Measurements from ENCODE around the gene POMGNT2. TPM values are rescaled to one million over a fixed set of nuclear protein-coding genes. Genes with fewer than 3 reads are reported as not detected.

POMGNT2 gene
- total and polyA plus RNA-seq, 2 of the 8 experiments (the other 6 are each of a cell fraction or from before 2014, with no cell fraction given), result 13.6 to 35.7 TPM

DNA sequence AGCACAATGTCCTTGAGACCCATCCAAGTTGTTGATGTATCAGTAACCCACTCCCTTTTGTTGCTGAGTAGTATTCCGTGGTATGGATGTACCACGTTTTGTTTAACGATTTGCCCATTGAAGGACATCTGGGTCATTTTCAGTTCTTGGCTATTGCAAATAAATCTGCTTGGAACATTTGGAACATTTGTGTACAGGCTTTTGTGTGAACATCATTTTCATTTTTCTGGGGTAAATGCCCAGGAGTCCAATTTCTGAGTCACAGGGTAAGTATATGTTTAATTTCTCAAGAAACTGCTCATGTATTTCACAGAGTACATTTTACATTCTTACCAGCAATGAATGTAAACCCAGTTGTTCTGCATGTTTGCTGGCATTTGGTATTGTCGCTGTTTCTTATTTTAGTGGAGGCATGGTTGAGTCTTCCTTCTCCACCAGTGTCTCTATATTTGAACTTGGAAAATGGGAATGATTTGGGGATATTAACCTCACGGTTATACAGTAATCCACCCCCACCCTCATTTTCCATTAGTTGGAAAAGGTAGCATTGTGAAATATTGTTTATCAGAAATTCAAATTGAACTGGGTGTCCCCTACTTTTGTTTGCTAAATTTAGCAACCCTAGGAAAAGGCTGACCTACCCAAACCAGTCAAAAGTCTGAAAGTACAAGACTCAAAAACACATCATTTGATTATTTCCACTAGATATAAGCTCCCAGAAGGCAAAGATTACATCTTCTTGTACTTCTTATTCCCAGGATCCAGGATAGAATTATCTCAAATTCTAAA lies 30.8 kb downstream of the POMGNT2 start:
- H4K20me1 ChIP-seq (replicated peaks in 1 of 2; ENCODE audit: control insufficient read depth in 1 of 2, insufficient read depth in 2 of 2, low read length in 2 of 2), result no peaks in the 10 kb centered on the region
- POLR2A ChIA-PET (ENCODE audit: partially characterized antibody), result no interaction called here
- H2BK120ac ChIP-seq (replicated peaks; ENCODE audit: low read depth, low read length), result no peak overlapping the region
- no peak overlapping the region for H3K4me3 ChIP-seq (ENCODE audit: extremely low read depth in 1 of 4, insufficient read depth in 2 of 4, low read depth in 3 of 4, low read length in 4 of 4)
- CTCF ChIA-PET (ENCODE audit: partially characterized antibody), result interaction anchor here (1.8 kb wide), 1 partner anchor 23 kb away, joined by 4 read pairs; no protein-coding TSS in a partner anchor
- TF ChIP-seq FOSL1 (IDR thresholded peaks at IDR 0.05; ENCODE audit: insufficient read depth, low read depth, low read length) (no peak), RNF2 (IDR thresholded peaks at IDR 0.05; ENCODE audit: borderline replicate concordance, low read depth, low read length, missing control alignments, poor library complexity, severe bottlenecking) (no peak), TEAD4 (IDR thresholded peaks at IDR 0.05; ENCODE audit: low read depth, low read length) (no peak), SAP30 (IDR thresholded peaks at IDR 0.05; ENCODE audit: insufficient read depth, insufficient replicate concordance, low read length) (no peak), TCF12 (IDR thresholded peaks at IDR 0.05; ENCODE audit: low read depth, low read length) (no peak), GTF2F1 (IDR thresholded peaks at IDR 0.05; ENCODE audit: borderline replicate concordance, low read depth, low read length) (no peak), RXRA (IDR thresholded peaks at IDR 0.05; ENCODE audit: insufficient read depth, low read depth, low read length) (no peak), KDM1A (IDR thresholded peaks at IDR 0.05; ENCODE audit: borderline replicate concordance, low read length) (no peak), ASH2L (IDR thresholded peaks at IDR 0.05; ENCODE audit: low read length) (no peak)
- TF ChIP-seq, protein P1, sequence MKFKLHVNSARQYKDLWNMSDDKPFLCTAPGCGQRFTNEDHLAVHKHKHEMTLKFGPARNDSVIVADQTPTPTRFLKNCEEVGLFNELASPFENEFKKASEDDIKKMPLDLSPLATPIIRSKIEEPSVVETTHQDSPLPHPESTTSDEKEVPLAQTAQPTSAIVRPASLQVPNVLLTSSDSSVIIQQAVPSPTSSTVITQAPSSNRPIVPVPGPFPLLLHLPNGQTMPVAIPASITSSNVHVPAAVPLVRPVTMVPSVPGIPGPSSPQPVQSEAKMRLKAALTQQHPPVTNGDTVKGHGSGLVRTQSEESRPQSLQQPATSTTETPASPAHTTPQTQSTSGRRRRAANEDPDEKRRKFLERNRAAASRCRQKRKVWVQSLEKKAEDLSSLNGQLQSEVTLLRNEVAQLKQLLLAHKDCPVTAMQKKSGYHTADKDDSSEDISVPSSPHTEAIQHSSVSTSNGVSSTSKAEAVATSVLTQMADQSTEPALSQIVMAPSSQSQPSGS (IDR thresholded peaks at IDR 0.05; ENCODE audit: low read length), result no peak
- H3K23ac ChIP-seq (ENCODE audit: insufficient read length), result no peak overlapping the region
- no peaks in the 10 kb centered on the region for H3K79me1 ChIP-seq (ENCODE audit: low read depth, low read length)
- no peak overlapping the region for H3K56ac ChIP-seq (replicated peaks; ENCODE audit: insufficient read length, low read depth, low read length)
- no peak for FAIRE-seq
- H3K9ac ChIP-seq (replicated peaks in 1 of 4; ENCODE audit: extremely low read depth in 1 of 4, low read depth in 3 of 4, low read length in 3 of 4), result no peak overlapping the region
- no peak overlapping the region for H4K5ac ChIP-seq (ENCODE audit: insufficient read length, low read depth, low read length)
- peaks cover 0 to 3% of the 10 kb centered on the region in 2 experiments; a peak in 1 of 4 replicates for H3K9me3 ChIP-seq (ENCODE audit: insufficient read depth in 2 of 2, low read depth in 1 of 2, low read length in 1 of 2)
- no peak overlapping the region for H2BK20ac ChIP-seq (ENCODE audit: low read length)
- H3K36me3 ChIP-seq (ENCODE audit: control insufficient read depth in 2 of 4, insufficient read depth in 4 of 4, low read length in 3 of 4), result peaks cover 0 to 5% (median 3%) of the 10 kb centered on the region in 4 experiments; a peak in 3 of 8 replicates
- WGBS, 2 experiments (ENCODE audit: extremely low coverage in 1 of 2, insufficient coverage in 1 of 2, insufficient read length in 1 of 2, insufficient replicate concordance in 2 of 2, low coverage in 1 of 2, low lambda C conversion rate in 2 of 2, missing lambda C conversion rate in 1 of 2), result 89% methylated on average over 5 of the region's 5 CpGs; no CpG with 5 or more reads in 1 of the 2 experiments
- H2AK5ac ChIP-seq (ENCODE audit: low read depth, low read length), result no peak overlapping the region
- no peak overlapping the region for H2BK5ac ChIP-seq (ENCODE audit: low read depth, low read length)
- no peak overlapping the region for H2AFZ ChIP-seq (ENCODE audit: low read length)
- H3K23me2 ChIP-seq (ENCODE audit: low read depth, low read length), result no peaks in the 10 kb centered on the region
- H3K79me2 ChIP-seq (ENCODE audit: control insufficient read depth in 1 of 2, insufficient read depth in 2 of 2, low read length in 2 of 2), result no peaks in the 10 kb centered on the region
- H3K4me2 ChIP-seq (ENCODE audit: insufficient read depth in 1 of 2, low read depth in 2 of 2, low read length in 2 of 2), result no peak overlapping the region
- no peak overlapping the region for H4K91ac ChIP-seq (replicated peaks; ENCODE audit: insufficient read length, low read length)
- no peak overlapping the region for H3K14ac ChIP-seq (ENCODE audit: insufficient read length)
- no peak overlapping the region for H2BK12ac ChIP-seq (ENCODE audit: low read depth, low read length)
- DNase-seq (ENCODE audit: low read depth in 1 of 2, low spot score in 2 of 2), result no peak
- H3K4ac ChIP-seq (replicated peaks; ENCODE audit: insufficient read length, low read depth, low read length), result no peak overlapping the region
- H3K27ac ChIP-seq (ENCODE audit: low read depth, low read length), result no peak overlapping the region
- H3K4me1 ChIP-seq (replicated peaks in 1 of 4; ENCODE audit: control insufficient read depth in 3 of 4, insufficient read depth in 4 of 4, low read length in 3 of 4), result no peaks in the 10 kb centered on the region
- no peak overlapping the region for H4K8ac ChIP-seq (ENCODE audit: extremely low read depth, insufficient read depth, low read length)
- H3K27me3 ChIP-seq (replicated peaks in 1 of 4; ENCODE audit: control insufficient read depth in 3 of 4, extremely low read depth in 1 of 4, insufficient read depth in 3 of 4, low read length in 3 of 4), result no peaks in the 10 kb centered on the region
- H2BK15ac ChIP-seq (ENCODE audit: low read length), result no peak overlapping the region
- no peak overlapping the region for H3K18ac ChIP-seq (ENCODE audit: extremely low read depth, low read length)
